ENCODE data around the gene RABEP1.

RABEP1 gene

DNA sequence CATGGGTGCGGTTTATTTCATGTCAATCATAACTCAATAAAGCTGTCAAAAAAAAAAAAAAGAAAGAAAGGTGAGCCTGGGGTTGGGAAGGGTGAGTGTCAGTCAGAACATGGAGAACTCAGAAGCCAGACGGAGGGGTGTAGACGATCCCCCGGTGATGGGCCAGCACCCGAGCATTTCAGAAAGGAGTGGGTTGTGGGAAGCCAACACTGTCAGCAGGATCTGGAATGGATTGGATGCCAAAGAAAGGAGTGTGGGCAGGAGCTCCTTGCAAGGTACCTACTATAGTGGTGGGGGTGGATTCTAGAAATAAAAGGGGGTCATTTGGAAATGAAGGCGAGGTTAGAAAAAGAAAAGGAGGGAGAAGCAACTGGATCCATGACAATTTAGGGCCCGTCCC, 27.7 kb upstream of the RABEP1 start:
- ChIA-PET CTCF (interaction anchor here (1.1 to 3.6 kb wide), 6 partner anchors 8 to 185 kb away, joined by 3 to 19 read pairs (median 5); partner anchors contain the start of genes C1QBP and ZNF594), POLR2A (no interaction called here)
- DNase-seq (ENCODE audit: extremely low spot score): no peak
- TF ChIP-seq, protein P1, sequence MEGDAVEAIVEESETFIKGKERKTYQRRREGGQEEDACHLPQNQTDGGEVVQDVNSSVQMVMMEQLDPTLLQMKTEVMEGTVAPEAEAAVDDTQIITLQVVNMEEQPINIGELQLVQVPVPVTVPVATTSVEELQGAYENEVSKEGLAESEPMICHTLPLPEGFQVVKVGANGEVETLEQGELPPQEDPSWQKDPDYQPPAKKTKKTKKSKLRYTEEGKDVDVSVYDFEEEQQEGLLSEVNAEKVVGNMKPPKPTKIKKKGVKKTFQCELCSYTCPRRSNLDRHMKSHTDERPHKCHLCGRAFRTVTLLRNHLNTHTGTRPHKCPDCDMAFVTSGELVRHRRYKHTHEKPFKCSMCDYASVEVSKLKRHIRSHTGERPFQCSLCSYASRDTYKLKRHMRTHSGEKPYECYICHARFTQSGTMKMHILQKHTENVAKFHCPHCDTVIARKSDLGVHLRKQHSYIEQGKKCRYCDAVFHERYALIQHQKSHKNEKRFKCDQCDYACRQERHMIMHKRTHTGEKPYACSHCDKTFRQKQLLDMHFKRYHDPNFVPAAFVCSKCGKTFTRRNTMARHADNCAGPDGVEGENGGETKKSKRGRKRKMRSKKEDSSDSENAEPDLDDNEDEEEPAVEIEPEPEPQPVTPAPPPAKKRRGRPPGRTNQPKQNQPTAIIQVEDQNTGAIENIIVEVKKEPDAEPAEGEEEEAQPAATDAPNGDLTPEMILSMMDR (IDR thresholded peaks at IDR 0.05; ENCODE audit: control extremely low read depth, extremely low read depth, low read depth, missing control alignments): no peak

DNA sequence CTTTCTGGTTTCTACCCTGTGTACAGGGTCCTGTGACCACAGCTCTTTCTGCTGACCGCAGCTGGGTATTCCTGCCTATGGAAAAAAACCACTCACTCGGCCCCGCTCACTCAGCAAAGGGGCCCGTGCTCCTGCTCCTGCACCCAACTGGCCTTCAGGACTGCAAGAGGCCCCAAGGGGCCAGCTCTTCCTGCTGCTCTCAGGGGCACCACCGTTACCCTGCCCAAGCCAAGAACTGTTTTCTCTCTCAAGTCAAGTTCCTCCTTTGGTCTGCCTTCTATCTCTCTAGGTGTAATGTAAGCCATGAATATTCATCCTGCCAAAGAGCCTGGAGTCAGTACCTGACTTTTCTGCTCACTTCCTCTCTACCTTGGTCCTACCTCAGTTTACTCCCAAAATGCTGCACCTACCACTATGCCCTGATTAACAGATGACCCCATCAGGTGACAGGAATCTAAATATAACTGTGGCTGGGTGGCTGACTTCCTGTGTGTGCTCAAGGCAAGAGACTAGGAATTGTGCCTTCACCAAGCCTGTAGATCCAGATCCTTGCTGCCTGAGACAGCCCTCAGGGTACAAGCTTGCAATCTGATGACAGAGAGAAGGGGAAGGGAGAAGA, 27.1 kb upstream of the RABEP1 start:
- CTCF ChIA-PET: interaction anchor here (1.1 to 3.6 kb wide), 6 partner anchors 9 to 184 kb away, joined by 3 to 19 read pairs (median 5); partner anchors contain the start of genes C1QBP and ZNF594
- POLR2A ChIA-PET: no interaction called here
- DNase-seq (ENCODE audit: extremely low spot score): peak; percentile 38
- TF ChIP-seq, protein P1 (IDR thresholded peaks at IDR 0.05; ENCODE audit: control extremely low read depth, extremely low read depth, low read depth, missing control alignments): no peak

DNA sequence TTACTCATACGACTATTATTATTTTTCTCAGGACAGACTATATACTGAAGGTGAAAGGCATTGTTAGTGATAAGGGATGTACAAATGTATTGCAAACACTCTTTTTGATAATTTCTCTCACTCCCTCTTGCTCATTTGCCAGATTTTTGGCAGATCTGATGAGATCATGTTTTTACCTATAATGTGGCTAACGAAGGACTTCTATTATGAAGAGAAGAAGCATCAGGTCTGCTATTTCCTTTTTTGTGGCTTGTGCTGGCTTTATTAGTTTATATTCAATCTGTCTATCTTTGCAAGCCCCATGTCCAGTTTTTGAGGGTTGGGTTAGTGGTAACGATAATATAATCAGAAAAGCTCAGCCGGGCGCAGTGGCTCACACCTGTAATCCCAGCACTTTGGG, 25.0 kb upstream of the RABEP1 start:
- ChIA-PET CTCF (interaction anchor here (1.2 to 3.6 kb wide), 2 partner anchors 182 kb away, joined by 3 to 19 read pairs; partner anchors contain the start of gene C1QBP), POLR2A (no interaction called here)
- TF ChIP-seq, protein P1 (IDR thresholded peaks at IDR 0.05; ENCODE audit: control extremely low read depth, extremely low read depth, low read depth, missing control alignments): no peak
- DNase-seq (ENCODE audit: extremely low spot score): no peak

DNA sequence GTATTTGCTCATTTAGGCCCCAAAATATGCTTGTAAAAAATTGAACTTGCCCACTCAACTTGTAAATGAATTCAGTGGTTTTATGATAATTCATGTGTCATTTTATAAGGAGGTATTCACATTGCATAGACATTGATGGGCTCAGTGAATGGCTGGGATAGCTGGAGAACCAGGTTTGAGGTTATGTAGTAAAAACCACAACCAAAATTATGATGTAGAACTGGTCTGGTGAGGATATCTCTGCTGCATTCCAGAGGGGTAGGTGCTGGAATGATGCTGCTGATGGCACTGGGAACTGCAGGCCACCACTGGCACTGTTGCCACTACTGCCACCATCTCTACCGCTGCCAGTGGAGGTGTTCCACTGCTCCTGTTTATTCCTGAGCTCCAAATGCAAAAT, 21.5 kb upstream of the RABEP1 start:
- ChIA-PET CTCF (interaction anchor here (1.0 kb wide), 1 partner anchor 10 kb away, joined by 3 read pairs; no protein-coding TSS in a partner anchor), POLR2A (no interaction called here)
- peak; percentile 1 for DNase-seq (ENCODE audit: extremely low spot score)
- TF ChIP-seq, protein P1 (IDR thresholded peaks at IDR 0.05; ENCODE audit: control extremely low read depth, extremely low read depth, low read depth, missing control alignments): no peak

DNA sequence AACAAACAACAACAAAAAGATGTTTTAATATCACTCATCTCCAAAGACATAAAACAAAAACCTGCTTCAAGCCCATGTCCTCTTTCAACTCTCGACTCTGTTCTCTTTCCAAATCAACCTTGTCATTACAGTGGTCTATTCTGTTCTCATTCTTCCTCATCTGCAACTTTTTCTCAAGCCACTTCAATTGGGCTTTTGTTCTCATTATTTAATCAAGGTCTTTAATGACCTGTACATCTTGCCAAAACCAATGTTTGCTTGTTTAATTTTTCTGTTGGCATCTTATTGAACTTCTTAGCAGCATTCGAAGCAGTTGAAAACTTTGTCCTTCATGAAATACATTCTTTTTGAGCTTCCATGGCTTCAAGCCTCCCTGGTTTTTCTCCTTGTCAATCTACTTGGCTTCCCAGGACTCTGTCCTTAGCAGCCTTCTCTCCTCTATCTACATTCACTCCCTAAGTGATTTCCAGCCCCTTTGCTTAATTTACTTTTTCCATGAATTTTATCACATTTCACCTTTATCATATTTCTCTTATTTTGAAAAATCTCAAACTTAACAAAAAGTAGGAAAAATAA, 19.6 kb upstream of the RABEP1 start:
- TF ChIP-seq, protein P1 (IDR thresholded peaks at IDR 0.05; ENCODE audit: control extremely low read depth, extremely low read depth, low read depth, missing control alignments): no peak
- ChIA-PET POLR2A (no interaction called here), CTCF (interaction anchor here (1.0 kb wide), 1 partner anchor 14 kb away, joined by 3 read pairs; no protein-coding TSS in a partner anchor)
- no peak for DNase-seq (ENCODE audit: extremely low spot score)

DNA sequence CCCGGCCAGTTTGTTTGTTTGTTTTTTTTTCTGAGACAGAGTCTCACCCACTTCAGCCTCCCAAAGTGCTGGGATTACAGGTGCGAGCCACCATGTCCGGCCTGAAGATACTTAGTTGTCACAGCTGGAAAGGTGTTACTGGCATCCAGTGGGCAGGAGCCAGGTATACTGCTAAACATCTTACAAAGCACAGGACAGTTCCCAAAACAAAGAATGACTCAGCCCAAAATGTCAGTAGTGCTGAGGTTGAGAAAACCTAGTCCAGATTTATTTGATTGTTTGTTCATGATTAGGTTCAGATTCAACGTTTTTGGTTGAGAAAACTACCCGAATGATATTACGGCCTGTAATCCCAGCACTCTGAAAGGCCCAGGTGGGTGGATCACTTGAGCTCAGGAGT, 18.6 kb upstream of the RABEP1 start:
- no peak for DNase-seq (ENCODE audit: extremely low spot score)
- TF ChIP-seq, protein P1 (IDR thresholded peaks at IDR 0.05; ENCODE audit: control extremely low read depth, extremely low read depth, low read depth, missing control alignments): no peak
- ChIA-PET CTCF (no interaction called here), POLR2A (no interaction called here)
